Hepatocyte (in vitro differentiated cells): ENCODE data around the gene KCNA10. TPM values are rescaled to one million over a fixed set of nuclear protein-coding genes. Genes with fewer than 3 reads are reported as not detected.
A peak's percentile ranks its signal among the peaks of the same experiment; 100 is the strongest.

Experiments used
- DNase-seq: peaks from one replicate; pipeline ENCODE4 v3.0.0-alpha.2; 2016; ENCODE audit warnings: low spot score
- H2AFZ ChIP-seq: fragments of 200-600 bp; sonication (generic); 2 replicates; pipeline ENCODE4 v1.6.0; 2016; ENCODE audit warnings: antibody characterized with exemption, mild to moderate bottlenecking
- H3K27ac ChIP-seq: fragments of 200-600 bp; sonication (generic); 2 replicates; pipeline ENCODE4 v1.5.1; 2016; ENCODE audit warnings: mild to moderate bottlenecking
- H3K27me3 ChIP-seq: fragments of 200-600 bp; sonication (generic); 2 replicates; pipeline ENCODE4 v1.6.1; 2016
- H3K36me3 ChIP-seq: fragments of 200-600 bp; sonication (generic); replicated peaks from 2 replicates; pipeline ENCODE4 v1.5.1; 2016; ENCODE audit warnings: low read depth; ENCODE audit not compliant: insufficient read depth
- H3K4me1 ChIP-seq: fragments of 200-600 bp; sonication (generic); 2 replicates; pipeline ENCODE4 v1.5.1; 2016; ENCODE audit warnings: mild to moderate bottlenecking, moderate library complexity; ENCODE audit not compliant: insufficient read depth
- H3K4me2 ChIP-seq: fragments of 200-600 bp; sonication (generic); 2 replicates; pipeline ENCODE4 v1.6.0; 2016
- H3K4me3 ChIP-seq: fragments of 200-600 bp; sonication (generic); 2 replicates; pipeline ENCODE4 v1.5.1; 2016; ENCODE audit warnings: mild to moderate bottlenecking
- H3K79me2 ChIP-seq: fragments of 200-600 bp; sonication (generic); 2 replicates; pipeline ENCODE4 v1.6.0; 2017; ENCODE audit warnings: mild to moderate bottlenecking
- H3K9me2 ChIP-seq: fragments of 200-600 bp; sonication (generic); replicated peaks from 2 replicates; pipeline ENCODE4 v1.6.0; 2017; ENCODE audit warnings: mild to moderate bottlenecking; ENCODE audit not compliant: insufficient read depth
- H3K9me3 ChIP-seq: fragments of 200-600 bp; sonication (generic); 2 replicates; pipeline ENCODE4 v1.5.1; 2016; ENCODE audit warnings: low read depth, mild to moderate bottlenecking
- H4K20me1 ChIP-seq: fragments of 200-600 bp; sonication (generic); 2 replicates; pipeline ENCODE4 v1.6.0; 2016; ENCODE audit warnings: mild to moderate bottlenecking; ENCODE audit not compliant: insufficient read depth, poor library complexity, severe bottlenecking
- CTCF ChIP-seq: fragments of 200-600 bp; sonication (generic); IDR thresholded peaks from 2 replicates; pipeline ENCODE4 v1.5.1; 2016; ENCODE audit warnings: antibody characterized with exemption, mild to moderate bottlenecking; ENCODE audit not compliant: poor library complexity
- EZH2 ChIP-seq: fragments of 200-600 bp; sonication (generic); IDR thresholded peaks from 2 replicates; pipeline ENCODE4 v1.6.1; 2016; ENCODE audit warnings: antibody characterized with exemption, mild to moderate bottlenecking, borderline replicate concordance
- EZH2phosphoT487 ChIP-seq: fragments of 200-600 bp; sonication (generic); IDR thresholded peaks from one replicate; pipeline ENCODE4 v1.6.1; 2018; ENCODE audit warnings: antibody characterized with exemption, mild to moderate bottlenecking, low read depth, moderate library complexity; ENCODE audit not compliant: unreplicated experiment, severe bottlenecking
- WGBS: methylation state at CpG from one replicate; pipeline ENCODE4 v1.1.6; 2016; ENCODE audit warnings: low lambda C conversion rate; ENCODE audit errors: missing lambda C conversion rate; 5-methylcytosine and 5-hydroxymethylcytosine counted together
- polyA plus RNA-seq: library from polyadenylated mRNA; unstranded; fragments of >200 nt; fragmentation: Nextera tagmentation; extraction: Ambion mirVana; gene quantifications from 2 replicates; pipeline ENCODE4 v1.2.1, GENCODE V29; 2016
- total RNA-seq: library from RNA; depleted of rRNA; stranded (reverse); fragments of >200 nt; gene quantifications from 2 replicates; pipeline ENCODE4 v1.2.3, GENCODE V29; 2014

KCNA10 gene
- total and polyA plus RNA-seq, 2 experiments from 2014 or later: not detected

GRCh38 chr1:110526201-110526780, 7.3 kb upstream of the KCNA10 start:
- WGBS: 78% methylated on average over 7 of the region's 7 CpGs
- DNase-seq: no peak
- Histone ChIP-seq H3K27me3 (peaks cover 33% of the 10 kb centered on the region), H3K9me3 (no peaks in the 10 kb centered on the region), H3K4me3 (no peak overlapping the region), H3K4me2 (no peak overlapping the region), H4K20me1 (no peaks in the 10 kb centered on the region), H3K9me2 (no peaks in the 10 kb centered on the region), H3K27ac (no peak overlapping the region), H3K79me2 (no peaks in the 10 kb centered on the region), H2AFZ (no peak overlapping the region), H3K4me1 (no peaks in the 10 kb centered on the region), H3K36me3 (no peaks in the 10 kb centered on the region)
- no peak for TF ChIP-seq EZH2phosphoT487
- TF ChIP-seq EZH2: no peak
- no peak for TF ChIP-seq CTCF

DNA sequence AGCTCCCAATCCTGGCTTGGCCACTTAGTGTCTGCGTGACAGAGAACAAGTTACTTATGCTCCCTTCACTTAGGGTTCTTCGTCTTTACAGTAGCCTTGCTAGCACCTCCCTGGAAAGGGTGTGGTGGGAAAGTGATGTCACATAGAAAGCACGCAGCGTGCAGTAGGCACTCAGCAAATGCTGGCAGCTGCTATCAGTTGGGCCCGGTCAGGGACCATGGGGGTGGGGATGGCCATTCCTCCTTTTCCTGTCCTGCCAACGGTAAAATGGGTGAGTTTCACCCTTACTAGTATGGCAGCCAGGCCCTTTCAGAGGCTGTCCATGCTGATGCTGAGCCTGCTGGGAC, 6.2 kb upstream of the KCNA10 start:
- Histone ChIP-seq H2AFZ (no peak overlapping the region), H3K36me3 (no peaks in the 10 kb centered on the region), H3K9me3 (no peaks in the 10 kb centered on the region), H3K27ac (no peak overlapping the region), H3K27me3 (peaks cover 40% of the 10 kb centered on the region), H3K79me2 (no peaks in the 10 kb centered on the region), H3K4me2 (no peak overlapping the region), H3K9me2 (no peaks in the 10 kb centered on the region), H3K4me3 (no peak overlapping the region), H4K20me1 (no peaks in the 10 kb centered on the region), H3K4me1 (no peaks in the 10 kb centered on the region)
- no peak for DNase-seq
- 85% methylated on average over 6 of the region's 6 CpGs for WGBS
- TF ChIP-seq CTCF (no peak), EZH2phosphoT487 (no peak), EZH2 (no peak)

GRCh38 chr1:110524311-110525248, 5.6 kb upstream of the KCNA10 start:
- H3K4me2 ChIP-seq: peak overlapping the region; percentile 50
- peak; percentile 64 for TF ChIP-seq CTCF
- no peak for TF ChIP-seq EZH2phosphoT487
- H2AFZ ChIP-seq: no peak overlapping the region
- H3K4me3 ChIP-seq: no peak overlapping the region
- H3K27me3 ChIP-seq: peaks cover 40% of the 10 kb centered on the region
- no peaks in the 10 kb centered on the region for H4K20me1 ChIP-seq
- WGBS: 46% methylated on average over 20 of the region's 20 CpGs
- DNase-seq: peak; percentile 72
- H3K79me2 ChIP-seq: no peaks in the 10 kb centered on the region
- no peak overlapping the region for H3K27ac ChIP-seq
- no peaks in the 10 kb centered on the region for H3K9me3 ChIP-seq
- H3K4me1 ChIP-seq: no peaks in the 10 kb centered on the region
- no peaks in the 10 kb centered on the region for H3K36me3 ChIP-seq
- no peaks in the 10 kb centered on the region for H3K9me2 ChIP-seq
